Measurements from ENCODE around the gene CLIP1.
"Not testable (repeated sequence)": the region's sequence is repeated elsewhere in the genome, so short reads cannot be mapped to it uniquely, and the experiment has no call there.

Gene CLIP1

GRCh38 chr12:122366685-122367475, 55.6 kb downstream of the CLIP1 start:
- Histone ChIP-seq H3K4me1 (ENCODE audit: control insufficient read depth, low read length) (no peaks in the 10 kb centered on the region), H3K27me3 (ENCODE audit: control insufficient read depth, low read length) (no peaks in the 10 kb centered on the region), H3F3A (ENCODE audit: control insufficient read depth, insufficient read depth) (no peaks in the 10 kb centered on the region), H3K9me3 (ENCODE audit: control insufficient read depth, insufficient read depth, low read length) (no peaks in the 10 kb centered on the region), H3K36me3 (ENCODE audit: control insufficient read depth, low read length) (no peaks in the 10 kb centered on the region), H3K79me2 (ENCODE audit: control insufficient read depth, low read length) (no peaks in the 10 kb centered on the region), H3K4me3 (ENCODE audit: low read length) (no peak overlapping the region), H3K4me2 (ENCODE audit: low read length) (no peak overlapping the region), H3K9me2 (replicated peaks; ENCODE audit: control insufficient read depth, low read length) (no peaks in the 10 kb centered on the region), H3K27ac (ENCODE audit: low read depth, low read length) (no peak overlapping the region), H4K20me1 (ENCODE audit: control insufficient read depth, insufficient read depth, low read depth, low read length) (0 out of 2 replicates have a peak, but pooled peaks cover 2% of the 10 kb centered on the region)
- no peak for TF ChIP-seq EZH2phosphoT487 (IDR thresholded peaks at IDR 0.05; ENCODE audit: borderline replicate concordance, low read length)
- TF ChIP-seq CTCF (IDR thresholded peaks at IDR 0.05; ENCODE audit: low read depth, low read length, poor library complexity, severe bottlenecking), result no peak

GRCh38 chr12:122365226-122365625, 57.2 kb downstream of the CLIP1 start:
- H3K36me3 ChIP-seq (ENCODE audit: control insufficient read depth, low read length); H3K9me2 ChIP-seq (replicated peaks; ENCODE audit: control insufficient read depth, low read length); H3K9me3 ChIP-seq (ENCODE audit: control insufficient read depth, insufficient read depth, low read length); H3K79me2 ChIP-seq (ENCODE audit: control insufficient read depth, low read length); H4K20me1 ChIP-seq (ENCODE audit: control insufficient read depth, insufficient read depth, low read depth, low read length); H3K27me3 ChIP-seq (ENCODE audit: control insufficient read depth, low read length); H3K27ac ChIP-seq (ENCODE audit: low read depth, low read length); H3K4me2 ChIP-seq (ENCODE audit: low read length); H3F3A ChIP-seq (ENCODE audit: control insufficient read depth, insufficient read depth); H3K4me1 ChIP-seq (ENCODE audit: control insufficient read depth, low read length); H3K4me3 ChIP-seq (ENCODE audit: low read length): not testable (repeated sequence)

- Histone ChIP-seq H3K9me3 (ENCODE audit: control insufficient read depth, insufficient read depth, low read length) (no peaks in the 10 kb centered on the region), H3K9me2 (replicated peaks; ENCODE audit: control insufficient read depth, low read length) (no peaks in the 10 kb centered on the region), H3K27ac (ENCODE audit: low read depth, low read length) (no peak overlapping the region), H3K4me2 (ENCODE audit: low read length) (no peak overlapping the region), H3K4me1 (ENCODE audit: control insufficient read depth, low read length) (no peaks in the 10 kb centered on the region), H4K20me1 (ENCODE audit: control insufficient read depth, insufficient read depth, low read depth, low read length) (no peaks in the 10 kb centered on the region), H3K4me3 (ENCODE audit: low read length) (no peak overlapping the region), H3K27me3 (ENCODE audit: control insufficient read depth, low read length) (no peaks in the 10 kb centered on the region), H3F3A (ENCODE audit: control insufficient read depth, insufficient read depth) (no peaks in the 10 kb centered on the region), H3K79me2 (ENCODE audit: control insufficient read depth, low read length) (no peaks in the 10 kb centered on the region), H3K36me3 (ENCODE audit: control insufficient read depth, low read length) (no peaks in the 10 kb centered on the region)
- TF ChIP-seq EZH2phosphoT487 (IDR thresholded peaks at IDR 0.05; ENCODE audit: borderline replicate concordance, low read length), result no peak
- no peak for TF ChIP-seq CTCF (IDR thresholded peaks at IDR 0.05; ENCODE audit: low read depth, low read length, poor library complexity, severe bottlenecking)
These were observed 58.7 kb downstream of the CLIP1 start for GRCh38 chr12:122363782-122364181.

GRCh38 chr12:122362755-122363154, 59.7 kb downstream of the CLIP1 start:
- Histone ChIP-seq H3F3A (ENCODE audit: control insufficient read depth, insufficient read depth) (no peaks in the 10 kb centered on the region), H3K79me2 (ENCODE audit: control insufficient read depth, low read length) (no peaks in the 10 kb centered on the region), H3K9me3 (ENCODE audit: control insufficient read depth, insufficient read depth, low read length) (no peaks in the 10 kb centered on the region), H3K9me2 (replicated peaks; ENCODE audit: control insufficient read depth, low read length) (no peaks in the 10 kb centered on the region), H3K4me3 (ENCODE audit: low read length) (no peak overlapping the region), H3K27ac (ENCODE audit: low read depth, low read length) (no peak overlapping the region), H4K20me1 (ENCODE audit: control insufficient read depth, insufficient read depth, low read depth, low read length) (no peaks in the 10 kb centered on the region), H3K4me1 (ENCODE audit: control insufficient read depth, low read length) (no peaks in the 10 kb centered on the region), H3K36me3 (ENCODE audit: control insufficient read depth, low read length) (no peaks in the 10 kb centered on the region), H3K4me2 (ENCODE audit: low read length) (no peak overlapping the region), H3K27me3 (ENCODE audit: control insufficient read depth, low read length) (no peaks in the 10 kb centered on the region)
- TF ChIP-seq EZH2phosphoT487 (IDR thresholded peaks at IDR 0.05; ENCODE audit: borderline replicate concordance, low read length), result no peak

GRCh38 chr12:122358403-122358802, 64.1 kb downstream of the CLIP1 start:
- not testable (repeated sequence) for H3K27me3 ChIP-seq (ENCODE audit: control insufficient read depth, low read length); H3K4me2 ChIP-seq (ENCODE audit: low read length); H3K4me1 ChIP-seq (ENCODE audit: control insufficient read depth, low read length); H3K79me2 ChIP-seq (ENCODE audit: control insufficient read depth, low read length); H3K36me3 ChIP-seq (ENCODE audit: control insufficient read depth, low read length); H4K20me1 ChIP-seq (ENCODE audit: control insufficient read depth, insufficient read depth, low read depth, low read length); H3K9me2 ChIP-seq (replicated peaks; ENCODE audit: control insufficient read depth, low read length); H3K4me3 ChIP-seq (ENCODE audit: low read length); H3K27ac ChIP-seq (ENCODE audit: low read depth, low read length); H3F3A ChIP-seq (ENCODE audit: control insufficient read depth, insufficient read depth); H3K9me3 ChIP-seq (ENCODE audit: control insufficient read depth, insufficient read depth, low read length)

GRCh38 chr12:122357536-122357935, 64.9 kb downstream of the CLIP1 start:
- not testable (repeated sequence) for H3K36me3 ChIP-seq (ENCODE audit: control insufficient read depth, low read length); H3K9me3 ChIP-seq (ENCODE audit: control insufficient read depth, insufficient read depth, low read length); H4K20me1 ChIP-seq (ENCODE audit: control insufficient read depth, insufficient read depth, low read depth, low read length); H3F3A ChIP-seq (ENCODE audit: control insufficient read depth, insufficient read depth); H3K79me2 ChIP-seq (ENCODE audit: control insufficient read depth, low read length); H3K9me2 ChIP-seq (replicated peaks; ENCODE audit: control insufficient read depth, low read length); H3K4me1 ChIP-seq (ENCODE audit: control insufficient read depth, low read length); H3K27me3 ChIP-seq (ENCODE audit: control insufficient read depth, low read length); H3K4me2 ChIP-seq (ENCODE audit: low read length); H3K4me3 ChIP-seq (ENCODE audit: low read length); H3K27ac ChIP-seq (ENCODE audit: low read depth, low read length)
